H9 (cell line): Measurements from ENCODE around the gene ZNF444. TPM values are rescaled to one million over a fixed set of nuclear protein-coding genes. Genes with fewer than 3 reads are reported as not detected.

Source experiments
- DNase-seq: peaks from one replicate; pipeline ENCODE4 v3.0.0-alpha.2; 2017
- H2AFZ ChIP-seq: one replicate; pipeline ENCODE4 v1.6.1; 2013; ENCODE audit warnings: mild to moderate bottlenecking, low read length, control low read depth, moderate library complexity
- H2AK5ac ChIP-seq: 2 replicates; pipeline ENCODE4 v1.6.1; 2013; ENCODE audit warnings: low read length, control low read depth, mixed read lengths; ENCODE audit not compliant: insufficient read length
- H2BK120ac ChIP-seq: one replicate; pipeline ENCODE4 v1.6.1; 2013; ENCODE audit warnings: low read depth, mild to moderate bottlenecking, low read length, control low read depth, inconsistent platforms; ENCODE audit not compliant: poor library complexity, severe bottlenecking
- H2BK12ac ChIP-seq: 2 replicates; pipeline ENCODE4 v1.6.1; 2013; ENCODE audit warnings: low read length, control low read depth, mixed read lengths, low read depth; ENCODE audit not compliant: insufficient read length
- H2BK15ac ChIP-seq: 2 replicates; pipeline ENCODE4 v1.6.1; 2013; ENCODE audit warnings: low read depth, low read length, control low read depth
- H2BK20ac ChIP-seq: one replicate; pipeline ENCODE4 v1.6.1; 2013; ENCODE audit warnings: low read depth, mild to moderate bottlenecking, low read length, control low read depth, inconsistent platforms; ENCODE audit not compliant: poor library complexity, severe bottlenecking
- H2BK5ac ChIP-seq: 2 replicates; pipeline ENCODE4 v1.6.1; 2013; ENCODE audit warnings: low read length, control low read depth, mixed read lengths; ENCODE audit not compliant: insufficient read length
- H3K14ac ChIP-seq: 2 replicates; pipeline ENCODE4 v1.6.1; 2013; ENCODE audit warnings: low read length, control low read depth; ENCODE audit not compliant: insufficient read depth
- H3K18ac ChIP-seq: 2 replicates; pipeline ENCODE4 v1.6.1; 2013; ENCODE audit warnings: low read depth, mild to moderate bottlenecking, mixed read lengths, low read length, control low read depth; ENCODE audit not compliant: insufficient read length
- H3K23ac ChIP-seq: 2 replicates; pipeline ENCODE4 v1.6.1; 2013; ENCODE audit warnings: low read length, control low read depth, mixed read lengths, low read depth; ENCODE audit not compliant: insufficient read length
- H3K23me2 ChIP-seq: 2 replicates; pipeline ENCODE4 v1.6.1; 2013; ENCODE audit warnings: low read depth, mild to moderate bottlenecking, mixed read lengths, low read length, control low read depth; ENCODE audit not compliant: insufficient read length, poor library complexity, severe bottlenecking
- H3K27ac ChIP-seq: 2 replicates; pipeline ENCODE4 v1.5.1; 2013; ENCODE audit warnings: low read length, control low read depth, mixed read lengths, low read depth; ENCODE audit not compliant: insufficient read length
- H3K27me3 ChIP-seq: 2 replicates; pipeline ENCODE4 v1.6.1; 2013; ENCODE audit warnings: low read length, control low read depth, inconsistent platforms; ENCODE audit not compliant: insufficient read depth
- H3K4ac ChIP-seq: 2 replicates; pipeline ENCODE4 v1.6.1; 2013; ENCODE audit warnings: low read depth, mild to moderate bottlenecking, control low read depth, inconsistent platforms, low read length, moderate library complexity
- H3K4me1 ChIP-seq: 2 replicates; pipeline ENCODE4 v1.6.1; 2013; ENCODE audit warnings: low read length, control low read depth, inconsistent platforms; ENCODE audit not compliant: insufficient read depth
- H3K4me2 ChIP-seq: 2 replicates; pipeline ENCODE4 v1.6.1; 2013; ENCODE audit warnings: low read length, control low read depth, mixed read lengths; ENCODE audit not compliant: insufficient read length, insufficient read depth
- H3K56ac ChIP-seq: 2 replicates; pipeline ENCODE4 v1.6.1; 2013; ENCODE audit warnings: low read depth, mild to moderate bottlenecking, mixed read lengths, low read length, control low read depth; ENCODE audit not compliant: insufficient read length
- H3K79me1 ChIP-seq: 2 replicates; pipeline ENCODE4 v1.6.1; 2013; ENCODE audit warnings: low read depth, mild to moderate bottlenecking, moderate library complexity, low read length, control low read depth, inconsistent platforms; ENCODE audit not compliant: insufficient read depth, poor library complexity, severe bottlenecking
- H3K79me2 ChIP-seq: 2 replicates; pipeline ENCODE4 v1.6.1; 2013; ENCODE audit warnings: low read length, control low read depth, inconsistent platforms; ENCODE audit not compliant: insufficient read depth
- H3K9ac ChIP-seq: 2 replicates; pipeline ENCODE4 v1.6.1; 2013; ENCODE audit warnings: low read length, control low read depth, mixed read lengths; ENCODE audit not compliant: insufficient read length; ENCODE audit errors: extremely low read depth
- H3K9me3 ChIP-seq: one replicate; pipeline ENCODE4 v1.6.1; 2013; ENCODE audit warnings: low read depth, low read length, inconsistent platforms; ENCODE audit not compliant: control insufficient read depth
- H3T11ph ChIP-seq: one replicate; pipeline ENCODE4 v1.6.1; 2013; ENCODE audit warnings: mild to moderate bottlenecking, low read length, control low read depth, inconsistent platforms
- H4K20me1 ChIP-seq: one replicate; pipeline ENCODE4 v1.6.1; 2013; ENCODE audit not compliant: control insufficient read depth, insufficient read length, insufficient read depth
- H4K5ac ChIP-seq: 2 replicates; pipeline ENCODE4 v1.6.1; 2013; ENCODE audit warnings: low read depth, mild to moderate bottlenecking, mixed read lengths, low read length, control low read depth; ENCODE audit not compliant: insufficient read length
- H4K8ac ChIP-seq: replicated peaks from 2 replicates; pipeline ENCODE4 v1.6.1; 2013; ENCODE audit warnings: low read length, control low read depth, mixed read lengths, low read depth; ENCODE audit not compliant: insufficient read length
- H4K91ac ChIP-seq: 2 replicates; pipeline ENCODE4 v1.6.1; 2013; ENCODE audit warnings: low read depth, mild to moderate bottlenecking, moderate library complexity, mixed read lengths, low read length, control low read depth; ENCODE audit not compliant: insufficient read length
- H3K27ac Mint-ChIP-seq, 3 experiments: 2 replicates in 2 of 3; 3 replicates in 1 of 3; pipeline ENCODE4 v1.8.0; 2020 to 2021; ENCODE audit warnings: mixed read lengths in 3 of 3, mild to moderate bottlenecking in 1 of 3, moderate library complexity in 1 of 3
- H3K27me3 Mint-ChIP-seq: 2 replicates; pipeline ENCODE4 v1.8.0; 2021; ENCODE audit warnings: low read depth, mild to moderate bottlenecking, moderate library complexity, mixed read lengths
- H3K36me3 Mint-ChIP-seq, 3 experiments: 2 replicates in 2 of 3; 3 replicates in 1 of 3; pipeline ENCODE4 v1.8.0; 2020 to 2021; ENCODE audit warnings: low read depth in 3 of 3, mixed read lengths in 3 of 3; ENCODE audit not compliant: insufficient read depth in 1 of 3
- H3K4me1 Mint-ChIP-seq, 2 experiments: 2 replicates each; pipeline ENCODE4 v1.8.0; 2020; ENCODE audit warnings: mixed read lengths in 2 of 2
- H3K4me3 Mint-ChIP-seq, 2 experiments: 2 replicates in 1 of 2; 3 replicates in 1 of 2; pipeline ENCODE4 v1.8.0; 2020 to 2021; ENCODE audit warnings: mild to moderate bottlenecking in 2 of 2, mixed read lengths in 2 of 2, moderate library complexity in 1 of 2
- H3K9me3 Mint-ChIP-seq, 2 experiments: 2 replicates in 1 of 2; 3 replicates in 1 of 2; pipeline ENCODE4 v1.8.0; 2020; ENCODE audit warnings: mild to moderate bottlenecking in 2 of 2, mixed read lengths in 2 of 2, moderate library complexity in 1 of 2
- WGBS: extraction: QIAGEN DNeasy Blood & Tissue Kit; methylation state at CpG from one replicate; pipeline ENCODE4 v1.1.7; 2013; ENCODE audit warnings: missing lambda C conversion rate, low lambda C conversion rate, mixed read lengths; ENCODE audit not compliant: insufficient read length; ENCODE audit errors: extremely low coverage; 5-methylcytosine and 5-hydroxymethylcytosine counted together
- total RNA-seq: library from RNA; stranded (reverse); gene quantifications from 2 replicates; pipeline ENCODE4 v1.2.1, GENCODE V29; 2021
- TF ChIP-seq, protein P1 (sequence below): fragments of 200-600 bp; sonication (generic); conservative IDR thresholded peaks from 3 replicates; pipeline ENCODE4 v1.8.0; 2021; ENCODE audit warnings: antibody characterized with exemption, mild to moderate bottlenecking

Gene ZNF444
- total RNA-seq, 1 experiment from 2014 or later, result 49.7 TPM

- H3K27me3 Mint-ChIP-seq, result peaks cover 6% of the 10 kb centered on the region
Measured at GRCh38 chr19:56177564-56178243, 36.6 kb downstream of the ZNF444 start.

More at GRCh38 chr19:56177564-56178243, 36.6 kb downstream of the ZNF444 start:
- Histone ChIP-seq H4K5ac (no peak overlapping the region), H4K8ac (no peak overlapping the region), H2BK5ac (no peak overlapping the region), H3K9ac (no peak overlapping the region), H3K14ac (no peak overlapping the region), H3K79me1 (no peaks in the 10 kb centered on the region), H3K4me1 (no peaks in the 10 kb centered on the region), H3K9me3 (no peaks in the 10 kb centered on the region), H2BK15ac (no peak overlapping the region), H3K4ac (no peak overlapping the region), H2BK20ac (no peak overlapping the region), H3T11ph (no peak overlapping the region), H3K27ac (no peak overlapping the region), H3K4me2 (no peak overlapping the region), H2BK120ac (no peak overlapping the region), H2BK12ac (no peak overlapping the region), H4K20me1 (no peaks in the 10 kb centered on the region), H2AFZ (no peak overlapping the region), H3K56ac (no peak overlapping the region), H3K23ac (no peak overlapping the region), H3K79me2 (no peaks in the 10 kb centered on the region), H2AK5ac (no peak overlapping the region), H3K18ac (no peak overlapping the region), H3K23me2 (peaks cover 3% of the 10 kb centered on the region), H3K27me3 (no peaks in the 10 kb centered on the region), H4K91ac (no peak overlapping the region)
- Mint-ChIP-seq H3K9me3 (peaks cover 0 to 18% of the 10 kb centered on the region in 2 experiments; a peak in 2 of 5 replicates), H3K27ac (no peak overlapping the region), H3K4me3 (no peak overlapping the region), H3K4me1 (peaks cover 4 to 13% of the 10 kb centered on the region in 2 experiments; a peak in 3 of 4 replicates), H3K36me3 (no peaks in the 10 kb centered on the region)
- TF ChIP-seq, protein P1, sequence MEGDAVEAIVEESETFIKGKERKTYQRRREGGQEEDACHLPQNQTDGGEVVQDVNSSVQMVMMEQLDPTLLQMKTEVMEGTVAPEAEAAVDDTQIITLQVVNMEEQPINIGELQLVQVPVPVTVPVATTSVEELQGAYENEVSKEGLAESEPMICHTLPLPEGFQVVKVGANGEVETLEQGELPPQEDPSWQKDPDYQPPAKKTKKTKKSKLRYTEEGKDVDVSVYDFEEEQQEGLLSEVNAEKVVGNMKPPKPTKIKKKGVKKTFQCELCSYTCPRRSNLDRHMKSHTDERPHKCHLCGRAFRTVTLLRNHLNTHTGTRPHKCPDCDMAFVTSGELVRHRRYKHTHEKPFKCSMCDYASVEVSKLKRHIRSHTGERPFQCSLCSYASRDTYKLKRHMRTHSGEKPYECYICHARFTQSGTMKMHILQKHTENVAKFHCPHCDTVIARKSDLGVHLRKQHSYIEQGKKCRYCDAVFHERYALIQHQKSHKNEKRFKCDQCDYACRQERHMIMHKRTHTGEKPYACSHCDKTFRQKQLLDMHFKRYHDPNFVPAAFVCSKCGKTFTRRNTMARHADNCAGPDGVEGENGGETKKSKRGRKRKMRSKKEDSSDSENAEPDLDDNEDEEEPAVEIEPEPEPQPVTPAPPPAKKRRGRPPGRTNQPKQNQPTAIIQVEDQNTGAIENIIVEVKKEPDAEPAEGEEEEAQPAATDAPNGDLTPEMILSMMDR, result no peak
- DNase-seq, result no peak
- WGBS, result no CpG with 5 or more reads among the region's 11 CpGs
